Right cardiac atrium (tissue), 5 donors: ENCODE data around the gene PAOX. TPM values are rescaled to one million over a fixed set of nuclear protein-coding genes. Genes with fewer than 3 reads are reported as not detected.
A peak's percentile ranks its signal among the peaks of the same experiment; 100 is the strongest.

Experiments used
- ATAC-seq, 2 donors: fragments of 200-7000 bp; cut with Tn5 transposase; one replicate each; pipeline versions ENCODE4 v1.8.0 to v1.9.1; 2020; ENCODE audit warnings: moderate library complexity in 2 of 2, mild to moderate bottlenecking in 1 of 2
- DNase-seq, 3 donors: peaks; one replicate each; pipeline ENCODE4 v3.0.0-alpha.2; 2020
- H3K27ac ChIP-seq: one replicate; pipeline ENCODE4 v1.5.1; 2013; ENCODE audit warnings: mild to moderate bottlenecking, low read length, control low read depth, moderate library complexity
- H3K27me3 ChIP-seq: one replicate; pipeline ENCODE4 v1.6.1; 2013; ENCODE audit not compliant: control insufficient read depth, insufficient read depth
- H3K4me1 ChIP-seq: one replicate; pipeline ENCODE4 v1.6.1; 2013; ENCODE audit warnings: low read length; ENCODE audit not compliant: control insufficient read depth, insufficient read depth
- H3K4me3 ChIP-seq: one replicate; pipeline ENCODE4 v1.5.1; 2013; ENCODE audit warnings: low read length, control low read depth
- H3K9me3 ChIP-seq: one replicate; pipeline ENCODE4 v1.6.1; 2013; ENCODE audit warnings: low read length; ENCODE audit not compliant: control insufficient read depth
- WGBS: extraction: QIAGEN DNeasy Blood & Tissue Kit; methylation state at CpG from one replicate; pipeline ENCODE4 v1.1.7; 2013; 5-methylcytosine and 5-hydroxymethylcytosine counted together
- intact Hi-C, 4 donors: fragments of 100-400 bp; cut with DNase I; formaldehyde crosslinking; loops; one replicate each; pipeline versions ENCODE4 v1.11.0 to v1.14.0; 2022 to 2023
- polyA plus RNA-seq: library from polyadenylated mRNA; stranded (reverse); fragments of 200-250 nt; gene quantifications from one replicate; pipeline ENCODE4 v1.2.3, GENCODE V29; 2013
- total RNA-seq, 4 donors: library from RNA; stranded (reverse); fragmentation: NEBNext Ultra II Directional; extraction: Animal tissue kit (Norgen Biotek cat#: 25700); gene quantifications; one replicate each; pipeline ENCODE4 v1.2.1, GENCODE V29; 2021
- donor health status: healthy with polysubstance abuse.
- donor health status: DM: no; HTN: yes; CAD: no.
- donor health status: DM: no; HTN: no; CAD: no.
- donor health status: DM: no; HTN: yes; CAD: no; lungs with severe emphysema.
- donor health status: DM: yes; HTN: yes; CAD: no.

PAOX gene
- total and polyA plus RNA-seq, 5 donors, result 2.7 to 3.4 (median 3.0) TPM

DNA sequence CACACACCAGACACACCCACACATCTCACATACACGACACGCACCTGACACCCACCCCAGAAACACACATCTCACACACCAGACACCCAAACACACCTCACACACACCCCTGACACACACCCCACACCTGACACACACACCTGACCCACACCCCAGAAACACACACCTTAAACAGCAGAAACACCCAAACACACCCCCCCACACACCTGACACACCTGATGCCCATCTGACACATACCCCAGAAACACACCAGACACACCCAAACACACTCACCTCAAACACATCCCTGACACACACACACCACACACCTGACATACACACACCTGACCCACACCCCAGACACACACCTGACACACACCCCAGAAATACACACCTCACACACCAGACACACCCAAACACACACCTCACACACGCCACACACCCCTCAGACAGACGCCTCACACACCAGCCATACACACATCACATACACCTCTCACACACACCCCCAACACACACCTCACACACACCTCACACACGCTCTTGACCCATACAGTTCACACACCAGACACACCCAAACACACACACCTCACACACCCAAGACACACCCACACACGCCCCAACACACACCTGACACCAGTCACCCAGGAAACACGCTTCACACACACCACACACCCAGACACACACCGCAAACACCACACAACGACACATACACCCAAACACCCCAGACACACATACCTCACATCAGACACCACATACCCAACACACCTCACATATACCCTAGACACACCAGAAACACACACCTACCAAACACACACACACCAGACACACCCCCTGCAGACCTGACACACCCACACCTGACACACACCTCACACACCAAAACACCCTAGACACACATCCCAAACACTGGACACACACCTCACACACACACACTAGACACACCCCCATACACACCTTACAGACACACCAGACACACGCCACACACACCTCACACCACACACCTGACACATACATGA is 40.7 kb upstream of the PAOX start:
- WGBS, result 89% methylated on average over 10 of the region's 10 CpGs
- DNase-seq, result peak in 1 of 3 donors; percentile 13

GRCh38 chr10:133339708-133340380 is 39.2 kb upstream of the PAOX start:
- H3K27me3 ChIP-seq, result no peaks in the 10 kb centered on the region
- 92% methylated on average over 13 of the region's 13 CpGs for WGBS
- no peaks in the 10 kb centered on the region for H3K4me1 ChIP-seq
- no peak overlapping the region for H3K27ac ChIP-seq
- no peaks in the 10 kb centered on the region for H3K9me3 ChIP-seq
- H3K4me3 ChIP-seq, result no peak overlapping the region
- peak in 2 of 3 donors; percentile 18 to 50 for DNase-seq
- ATAC-seq, result peak in 1 of 2 donors; percentile 13
- intact Hi-C loops, result no loop called here

More for the DNA sequence above, 40.7 kb upstream of the PAOX start:
- H3K27me3 ChIP-seq, result no peaks in the 10 kb centered on the region
- H3K4me1 ChIP-seq, result no peaks in the 10 kb centered on the region
- no peaks in the 10 kb centered on the region for H3K9me3 ChIP-seq
- H3K27ac ChIP-seq, result no peak overlapping the region
- intact Hi-C loops, result no loop called here
- no peak for ATAC-seq
- no peak overlapping the region for H3K4me3 ChIP-seq

DNA sequence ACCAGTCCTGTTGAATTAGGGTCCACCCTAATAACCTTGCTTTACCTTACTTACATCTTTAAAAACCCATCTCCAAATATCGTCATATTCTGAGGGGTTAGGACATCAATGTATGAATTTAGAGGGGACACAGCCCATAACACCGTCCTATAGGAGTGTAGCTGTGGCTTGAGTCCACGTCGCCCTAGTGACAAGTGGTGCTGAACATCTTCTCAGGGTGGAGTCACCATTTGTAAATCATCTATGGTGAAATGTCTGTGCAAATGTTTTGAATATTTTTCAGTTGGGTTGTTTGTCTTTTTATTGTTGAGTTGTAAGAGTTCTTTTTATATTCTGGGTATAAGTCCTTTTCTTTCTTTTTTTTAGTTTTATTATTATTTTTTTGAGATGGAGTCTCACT is 37.1 kb upstream of the PAOX start:
- no peak for DNase-seq
- 90% methylated on average over 4 of the region's 4 CpGs for WGBS
- no peaks in the 10 kb centered on the region for H3K4me1 ChIP-seq
- no peaks in the 10 kb centered on the region for H3K9me3 ChIP-seq
- ATAC-seq, result no peak
- no peak overlapping the region for H3K4me3 ChIP-seq
- intact Hi-C loops, result no loop called here
- H3K27me3 ChIP-seq, result no peaks in the 10 kb centered on the region
- no peak overlapping the region for H3K27ac ChIP-seq

GRCh38 chr10:133342942-133343341 is 36.1 kb upstream of the PAOX start:
- intact Hi-C loops, result no loop called here

GRCh38 chr10:133343558-133343957 is 35.5 kb upstream of the PAOX start:
- Histone ChIP-seq H3K4me3 (no peak overlapping the region), H3K4me1 (no peaks in the 10 kb centered on the region), H3K9me3 (no peaks in the 10 kb centered on the region), H3K27me3 (no peaks in the 10 kb centered on the region), H3K27ac (no peak overlapping the region)
- intact Hi-C loops, result no loop called here
- no peak for ATAC-seq
- WGBS, result 58% methylated on average over 9 of the region's 9 CpGs
- no peak for DNase-seq

More at GRCh38 chr10:133342942-133343341, 36.1 kb upstream of the PAOX start:
- Histone ChIP-seq H3K4me3 (no peak overlapping the region), H3K27me3 (no peaks in the 10 kb centered on the region), H3K4me1 (no peaks in the 10 kb centered on the region), H3K9me3 (no peaks in the 10 kb centered on the region), H3K27ac (no peak overlapping the region)
- DNase-seq, result peak in 1 of 3 donors; percentile 21
- no peak for ATAC-seq
- WGBS, result 75% methylated on average over 8 of the region's 8 CpGs

- ATAC-seq, result no peak
- intact Hi-C loops, result no loop called here
- WGBS, result 66% methylated on average over 5 of the region's 5 CpGs
These were observed 34.8 kb upstream of the PAOX start for GRCh38 chr10:133344236-133344635.

DNA sequence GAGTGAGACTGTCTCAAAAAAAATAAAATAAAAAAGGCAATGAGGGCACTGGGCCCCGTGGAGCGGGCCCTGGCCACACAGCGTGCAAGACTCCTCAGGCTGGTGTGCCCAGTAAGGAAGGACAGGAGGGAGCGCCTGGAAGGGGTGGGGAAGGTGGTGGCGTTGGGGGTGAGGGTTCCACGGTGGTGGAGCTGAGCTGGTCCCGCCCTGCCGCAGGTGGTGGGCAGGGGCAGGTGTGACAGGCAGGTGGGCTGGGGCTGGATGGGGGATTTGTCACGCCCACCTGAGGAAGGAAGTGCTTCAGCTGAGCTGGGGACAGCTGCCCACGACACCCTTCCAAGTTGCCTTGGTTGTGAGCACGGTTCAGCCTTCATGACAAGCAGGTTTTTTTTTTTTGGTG is 32.6 kb upstream of the PAOX start:
- Histone ChIP-seq H3K27me3 (no peaks in the 10 kb centered on the region), H3K27ac (no peak overlapping the region), H3K9me3 (no peaks in the 10 kb centered on the region), H3K4me1 (no peaks in the 10 kb centered on the region), H3K4me3 (no peak overlapping the region)
- WGBS, result 55% methylated on average over 11 of the region's 11 CpGs
- no peak for ATAC-seq
- DNase-seq, result peak in 1 of 3 donors; percentile 49
- intact Hi-C loops, result no loop called here

More at GRCh38 chr10:133344236-133344635, 34.8 kb upstream of the PAOX start:
- no peak overlapping the region for H3K27ac ChIP-seq
- no peaks in the 10 kb centered on the region for H3K4me1 ChIP-seq
- DNase-seq, result no peak
- H3K27me3 ChIP-seq, result no peaks in the 10 kb centered on the region
- H3K4me3 ChIP-seq, result no peak overlapping the region
- H3K9me3 ChIP-seq, result no peaks in the 10 kb centered on the region

DNA sequence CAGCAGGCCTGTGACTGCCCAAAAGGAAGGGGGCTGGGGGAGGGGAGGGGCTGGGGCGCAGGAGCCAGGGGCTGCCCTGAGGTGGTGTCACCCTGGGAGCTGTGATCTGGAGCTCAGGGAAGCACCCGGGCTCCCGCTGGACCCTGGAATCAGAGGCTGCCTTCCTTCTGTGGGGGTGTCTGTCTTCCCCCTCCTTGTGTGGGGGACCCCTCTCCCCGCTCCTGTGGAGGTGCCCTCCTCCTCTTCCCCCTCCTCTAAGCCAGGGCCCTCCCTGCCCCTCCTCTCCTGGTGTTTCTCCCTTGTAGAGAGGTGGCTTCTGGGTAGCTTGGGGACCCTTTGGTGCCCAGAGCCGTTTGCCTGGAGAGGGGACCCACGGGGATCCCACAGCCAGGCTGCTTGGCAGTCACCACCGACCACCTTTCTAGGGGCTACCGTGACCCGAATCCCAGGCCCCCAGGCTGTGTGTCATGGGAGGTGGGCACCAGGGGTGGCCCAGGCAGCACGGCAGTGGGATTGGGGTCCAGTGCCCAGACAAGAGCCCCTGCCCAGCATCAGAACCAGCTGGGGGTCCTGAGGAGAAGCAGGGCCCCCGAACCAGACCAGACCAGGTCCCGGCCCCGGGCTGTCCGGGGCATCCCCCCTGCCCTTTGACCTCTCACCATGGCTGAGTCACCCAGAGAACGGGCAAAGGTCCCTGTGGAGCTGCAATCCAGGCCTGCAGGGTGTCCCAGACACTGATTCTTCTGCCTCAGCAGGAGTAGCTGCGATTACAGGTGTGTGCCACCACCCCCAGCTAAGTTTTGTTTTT is 31.1 kb upstream of the PAOX start:
- Histone ChIP-seq H3K4me1 (no peaks in the 10 kb centered on the region), H3K27ac (no peak overlapping the region), H3K4me3 (no peak overlapping the region), H3K27me3 (no peaks in the 10 kb centered on the region), H3K9me3 (no peaks in the 10 kb centered on the region)
- ATAC-seq, result no peak
- 53% methylated on average over 16 of the region's 16 CpGs for WGBS
- DNase-seq, result peak in 1 of 3 donors; percentile 42
- intact Hi-C loops, result no loop called here

- no peak for DNase-seq
- Histone ChIP-seq H3K27ac (no peak overlapping the region), H3K27me3 (no peaks in the 10 kb centered on the region), H3K4me3 (no peak overlapping the region), H3K4me1 (no peaks in the 10 kb centered on the region), H3K9me3 (no peaks in the 10 kb centered on the region)
- ATAC-seq, result no peak
- intact Hi-C loops, result no loop called here
- 86% methylated on average over 8 of the region's 8 CpGs for WGBS
These were observed 29.9 kb upstream of the PAOX start for GRCh38 chr10:133349160-133349568.

GRCh38 chr10:133349577-133350011 is 29.5 kb upstream of the PAOX start:
- intact Hi-C loops, result no loop called here
- DNase-seq (no peak), ATAC-seq (no peak)
- Histone ChIP-seq H3K27me3 (no peaks in the 10 kb centered on the region), H3K4me3 (no peak overlapping the region), H3K9me3 (no peaks in the 10 kb centered on the region), H3K4me1 (no peaks in the 10 kb centered on the region), H3K27ac (no peak overlapping the region)
- WGBS, result 65% methylated on average over 9 of the region's 9 CpGs
